Urothelium cell line (cell line): ENCODE data around the gene KCNK16.

Source experiments
- DNase-seq: peaks from one replicate; pipeline ENCODE4 v3.0.0; 2011; ENCODE audit warnings: low spot score, mixed read lengths
- FAIRE-seq: peaks from 2 replicates; lab custom pipeline; 2011; peaks lifted over from hg19 to GRCh38; lab: Jason Lieb, UNC

KCNK16 gene

GRCh38 chr6:39281312-39281980 is 41.1 kb downstream of the KCNK16 start:
- FAIRE-seq, result no peak

GRCh38 chr6:39280247-39280731 is 42.2 kb downstream of the KCNK16 start:
- DNase-seq (peak; percentile 60), FAIRE-seq (no peak)

More at GRCh38 chr6:39281312-39281980, 41.1 kb downstream of the KCNK16 start:
- DNase-seq, result no peak

- FAIRE-seq (no peak), DNase-seq (no peak)
Measured at GRCh38 chr6:39279539-39279938, 43.0 kb downstream of the KCNK16 start.

GRCh38 chr6:39276379-39276995 is 46.0 kb downstream of the KCNK16 start:
- DNase-seq (no peak), FAIRE-seq (no peak)

- FAIRE-seq, result no peak
- DNase-seq, result no peak
Measured at GRCh38 chr6:39274903-39275302, 47.6 kb downstream of the KCNK16 start.

GRCh38 chr6:39274471-39274870 is 48.0 kb downstream of the KCNK16 start:
- FAIRE-seq (no peak), DNase-seq (no peak)

- FAIRE-seq (no peak), DNase-seq (no peak)
Measured at GRCh38 chr6:39273406-39273821, 49.1 kb downstream of the KCNK16 start.

GRCh38 chr6:39269961-39270360 is 52.5 kb downstream of the KCNK16 start:
- FAIRE-seq (no peak), DNase-seq (no peak)

GRCh38 chr6:39268721-39269120 is 53.8 kb downstream of the KCNK16 start:
- FAIRE-seq (no peak), DNase-seq (no peak)

- DNase-seq, result no peak
- FAIRE-seq, result no peak
Measured at GRCh38 chr6:39268171-39268570, 54.3 kb downstream of the KCNK16 start.

- no peak for DNase-seq
Measured at GRCh38 chr6:39266782-39267355, 55.6 kb downstream of the KCNK16 start.

GRCh38 chr6:39266375-39266774 is 56.1 kb downstream of the KCNK16 start:
- no peak for FAIRE-seq
- DNase-seq, result no peak

More at GRCh38 chr6:39266782-39267355, 55.6 kb downstream of the KCNK16 start:
- no peak for FAIRE-seq
